Stimulated activated CD8-positive, alpha-beta memory T cell treated with anti-CD3 and anti-CD28 coated beads, Interleukin-12 subunit alpha, Interleukin-12 subunit beta, amount 100 ng/mL, for 24 hours (primary cell): Measurements from ENCODE around the gene MRPS12.
"Not testable (repeated sequence)": the region's sequence is repeated elsewhere in the genome, so short reads cannot be mapped to it uniquely, and the experiment has no call there.

ENCODE experiments used
- DNase-seq: peaks from one replicate; pipeline ENCODE4 v3.0.0-alpha.2; 2020; ENCODE audit errors: extremely low read depth

MRPS12 gene

DNA sequence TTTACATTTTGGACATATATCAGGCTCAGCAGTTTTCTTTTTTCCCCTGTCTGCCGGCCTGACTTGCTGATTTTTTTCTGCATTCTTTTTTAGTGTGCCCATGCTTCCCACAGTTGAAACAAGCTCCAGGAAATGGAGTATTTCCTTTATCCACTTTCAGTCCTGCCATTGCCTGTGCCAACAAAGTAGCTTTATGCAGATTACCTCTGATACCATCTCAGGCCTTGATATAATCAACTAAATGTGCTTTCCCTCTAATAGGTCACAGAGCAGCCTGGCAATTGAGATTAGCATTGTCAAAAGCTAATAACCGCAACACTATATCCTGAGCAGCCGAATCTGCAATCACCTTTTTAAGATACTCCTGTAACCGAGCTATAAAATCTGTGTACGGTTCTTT, 9.2 kb downstream of the MRPS12 start:
- DNase-seq = no peak

DNA sequence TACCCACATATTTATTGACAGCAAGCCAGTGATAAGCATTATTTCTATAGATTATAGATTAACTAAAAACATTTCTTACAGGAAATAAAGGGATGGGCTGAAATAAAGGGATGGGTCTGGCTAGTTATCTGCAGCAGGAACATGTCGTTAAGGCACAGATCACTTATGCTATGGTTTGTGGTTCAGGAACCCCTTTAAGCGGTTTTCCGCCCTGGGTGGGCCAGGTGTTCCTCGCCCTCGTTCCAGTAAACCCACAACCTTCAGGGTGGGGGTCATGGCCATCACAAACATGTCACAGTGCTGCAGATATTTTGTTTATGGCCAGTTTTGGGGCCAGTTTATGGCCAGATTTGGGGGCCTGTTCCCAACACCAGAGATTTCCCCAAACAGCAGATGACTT, 10.7 kb downstream of the MRPS12 start:
- not testable (repeated sequence) for DNase-seq

GRCh38 chr19:38941979-38942378, 11.2 kb downstream of the MRPS12 start:
- no peak for DNase-seq

GRCh38 chr19:38942471-38943181, 11.9 kb downstream of the MRPS12 start:
- DNase-seq = no peak

DNA sequence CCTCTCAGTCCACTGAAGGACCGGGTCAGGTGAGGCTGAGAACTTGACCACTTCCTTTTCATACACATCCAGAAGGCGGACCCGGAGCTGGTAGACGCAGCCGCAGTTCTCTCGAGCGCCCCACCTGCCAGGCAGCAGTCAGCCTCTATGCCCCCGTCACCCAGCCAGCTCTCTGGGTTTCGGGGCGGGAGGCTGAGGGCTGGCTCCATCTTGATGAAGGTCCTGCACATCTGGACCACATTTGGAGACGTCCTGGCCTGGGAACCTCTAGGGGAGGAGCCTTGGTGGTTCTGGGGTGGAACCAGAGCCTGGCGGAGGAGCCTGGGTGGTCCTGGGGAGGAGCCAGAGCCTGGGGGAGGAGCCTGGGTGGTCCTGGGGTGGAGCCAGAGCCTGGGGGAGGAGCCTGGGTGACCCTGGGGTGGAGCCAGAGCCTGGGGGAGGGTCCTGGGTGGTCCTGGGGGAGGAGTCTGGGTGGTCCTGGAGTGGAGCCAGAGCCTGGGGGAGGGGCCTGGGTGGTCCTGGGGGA, 14.3 kb downstream of the MRPS12 start:
- DNase-seq = no peak

GRCh38 chr19:38945562-38946228, 15.0 kb downstream of the MRPS12 start:
- no peak for DNase-seq

DNA sequence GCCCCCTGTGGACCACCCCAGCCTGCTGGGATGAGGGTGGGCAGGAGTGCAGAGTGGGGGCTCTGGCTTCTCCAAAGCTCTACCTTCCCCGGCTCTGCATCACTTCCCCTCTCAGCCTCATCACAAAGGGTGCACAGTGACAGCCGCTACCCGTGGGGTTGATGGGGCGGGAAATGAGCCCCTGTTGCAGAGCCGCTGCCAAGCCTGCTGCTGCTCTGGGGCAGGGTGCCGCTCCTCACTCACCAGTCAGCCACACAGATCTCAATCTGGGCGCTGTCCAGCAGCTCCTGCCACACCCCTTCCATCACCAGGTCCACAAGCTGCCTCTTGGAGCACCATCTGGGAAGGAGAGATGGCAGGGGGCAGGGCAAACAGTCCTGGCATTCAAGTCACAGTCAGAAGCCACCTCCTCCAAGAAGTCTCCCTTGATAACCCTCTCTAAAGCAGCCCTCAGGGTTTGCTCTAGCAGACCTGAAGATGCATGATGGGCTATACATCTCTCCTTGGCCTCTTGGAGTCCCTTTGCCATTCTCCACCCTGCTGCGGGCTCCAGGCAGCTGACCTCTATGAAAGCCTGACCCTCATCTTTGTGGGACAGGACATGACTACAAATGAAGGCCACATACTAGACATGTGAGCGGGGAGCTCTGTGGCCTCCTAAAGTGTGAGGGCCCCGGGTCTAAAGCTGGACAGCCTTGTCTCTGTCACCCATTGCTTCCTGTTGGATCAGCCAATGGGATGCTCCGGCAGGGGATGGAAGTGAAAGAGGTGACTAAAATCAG, 15.7 kb downstream of the MRPS12 start:
- DNase-seq = no peak

- DNase-seq = peak; percentile 72
Measured at GRCh38 chr19:38949580-38950367, 19.0 kb downstream of the MRPS12 start.

- DNase-seq = no peak
Measured at GRCh38 chr19:38951187-38951586, 20.4 kb downstream of the MRPS12 start.

- no peak for DNase-seq
Measured at GRCh38 chr19:38952395-38953165, 21.8 kb downstream of the MRPS12 start.

DNA sequence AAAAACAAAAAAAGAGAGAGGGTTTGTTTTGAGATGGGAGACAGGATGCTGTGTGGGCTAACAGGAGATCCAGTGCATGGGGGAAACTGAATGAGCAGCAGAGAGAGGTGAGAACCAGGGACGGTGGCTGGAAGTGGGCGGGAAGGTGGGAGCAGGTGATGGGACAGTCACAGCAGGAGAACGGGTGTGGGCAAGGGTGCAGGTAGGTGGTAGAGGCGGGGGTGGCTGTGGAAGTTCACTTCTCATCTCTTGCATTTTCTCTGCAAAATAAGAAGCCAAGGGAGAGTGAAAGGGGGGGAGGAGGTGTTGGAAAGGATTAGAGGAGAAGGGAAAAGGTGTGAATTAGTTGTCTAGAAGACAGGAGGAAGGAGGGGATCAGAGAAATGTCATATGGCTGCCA, 22.9 kb downstream of the MRPS12 start:
- DNase-seq = no peak

DNA sequence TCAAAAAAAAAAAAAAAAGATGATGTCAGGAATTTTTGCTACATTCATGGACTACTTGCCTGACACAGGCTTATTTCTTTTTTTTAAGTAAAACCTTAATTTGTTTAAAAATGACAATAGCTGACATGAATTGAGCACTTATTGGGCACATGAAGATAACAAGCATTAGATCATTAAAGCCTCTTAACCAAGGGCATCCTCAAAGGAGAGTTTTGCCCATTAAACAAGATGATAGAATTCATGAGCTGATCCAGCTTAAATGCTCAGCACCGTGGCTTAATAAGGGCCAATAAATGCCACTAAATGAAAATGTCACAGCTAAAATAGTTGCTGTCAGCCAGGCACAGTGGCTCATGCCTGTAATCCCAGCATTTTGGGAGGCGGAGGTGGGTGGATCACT, 25.5 kb downstream of the MRPS12 start:
- DNase-seq = no peak

DNA sequence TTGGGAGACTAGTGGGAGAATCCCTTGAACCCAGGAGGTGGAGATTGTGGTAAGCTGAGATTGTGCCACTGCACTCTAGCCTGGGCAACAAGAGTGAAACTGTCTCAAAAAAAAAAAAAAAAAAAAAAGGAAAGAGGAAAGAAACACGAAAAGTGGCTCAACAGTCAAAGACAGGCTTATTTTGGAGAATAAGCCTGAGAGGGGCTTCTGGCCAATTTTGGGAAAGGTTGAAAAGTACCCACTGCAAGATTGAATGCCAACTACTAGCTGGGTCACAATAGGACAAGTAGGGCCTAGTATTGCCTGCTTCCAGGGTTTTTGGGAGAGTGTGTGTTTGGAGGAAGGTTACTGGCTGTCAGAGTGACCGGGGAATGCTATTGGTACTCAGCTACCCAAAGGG, 27.6 kb downstream of the MRPS12 start:
- no peak for DNase-seq

- no peak for DNase-seq
Measured at GRCh38 chr19:38959618-38960017, 28.9 kb downstream of the MRPS12 start.

DNA sequence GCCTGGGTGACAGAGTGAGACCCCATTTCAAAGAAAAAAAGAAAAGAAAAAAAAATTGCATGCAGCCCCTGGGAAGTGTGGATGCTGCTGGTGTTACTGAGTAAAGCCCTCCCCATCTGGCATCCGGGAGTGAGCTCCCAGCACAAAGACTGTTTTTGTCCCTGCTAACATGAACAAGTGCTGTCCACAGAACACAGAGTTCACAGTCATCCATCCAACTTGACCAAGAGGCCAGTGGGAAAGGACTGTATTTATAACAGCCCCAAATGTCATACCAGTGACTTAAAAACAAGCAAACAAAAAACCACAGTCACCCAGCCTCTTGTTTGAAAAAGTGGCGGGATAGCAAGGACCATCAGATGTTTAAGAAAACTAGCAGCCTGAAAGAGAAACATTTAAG, 34.0 kb downstream of the MRPS12 start:
- DNase-seq = no peak

- DNase-seq = not testable (repeated sequence)
Measured at GRCh38 chr19:38966149-38966548, 35.4 kb downstream of the MRPS12 start.

GRCh38 chr19:38970664-38971532, 40.2 kb downstream of the MRPS12 start:
- DNase-seq = no peak

DNA sequence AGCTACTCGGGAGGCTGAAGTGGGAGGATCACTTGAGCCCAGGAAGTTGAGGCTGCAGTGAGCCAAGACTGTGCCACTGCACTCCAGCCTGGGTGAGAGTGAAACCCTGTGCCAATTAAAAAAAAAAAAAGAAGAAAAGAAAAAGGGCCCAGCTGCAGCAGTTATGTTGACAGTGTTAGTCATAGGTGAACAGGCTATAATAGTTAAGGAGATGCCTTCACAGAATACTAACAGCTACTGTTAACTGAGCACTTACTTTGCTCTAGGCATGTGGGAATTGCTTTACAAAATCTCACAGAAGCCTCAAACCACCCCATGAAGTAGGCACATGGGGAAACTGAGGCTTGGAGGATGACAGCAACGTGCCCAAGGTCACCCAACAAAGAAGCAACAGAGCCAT, 40.9 kb downstream of the MRPS12 start:
- no peak for DNase-seq

- no peak for DNase-seq
Measured at GRCh38 chr19:38974624-38975213, 44.0 kb downstream of the MRPS12 start.
